ENCODE measurements around the gene CFAP119.

Gene CFAP119

DNA sequence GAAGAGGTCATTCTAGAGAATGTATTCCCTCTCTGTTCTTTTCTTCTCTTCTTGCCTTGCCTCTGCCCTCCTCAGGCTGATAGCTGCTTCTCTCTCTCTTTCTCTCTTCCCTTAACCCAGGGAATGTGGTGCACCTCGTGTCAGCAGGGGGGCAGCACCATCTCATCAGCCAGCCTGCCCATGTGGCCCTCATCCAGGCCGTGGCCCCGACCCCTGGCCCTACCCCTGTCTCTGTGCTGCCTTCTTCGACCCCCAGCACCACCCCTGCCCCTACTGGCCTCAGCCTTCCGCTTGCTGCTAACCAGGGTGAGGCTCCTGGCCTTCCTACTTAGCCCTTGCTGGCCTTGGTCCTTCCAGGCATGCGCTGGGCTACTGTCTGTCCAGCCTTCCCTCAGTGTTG is 39.4 kb downstream of the CFAP119 start:
- Histone ChIP-seq H3K9me3 (ENCODE audit: low read length) (no peaks in the 10 kb centered on the region), H3F3A (ENCODE audit: insufficient read depth, low read length) (no peaks in the 10 kb centered on the region), H3K9ac (ENCODE audit: low read length) (no peak overlapping the region), H3K27ac (ENCODE audit: low read depth, low read length, poor library complexity, severe bottlenecking) (no peak overlapping the region), H3K9me2 (ENCODE audit: low read depth, low read length) (no peaks in the 10 kb centered on the region), H3K79me2 (ENCODE audit: insufficient read depth, low read length) (no peaks in the 10 kb centered on the region), H2AFZ (ENCODE audit: low read length) (no peak overlapping the region), H3K4me3 (ENCODE audit: low read depth, low read length, poor library complexity, severe bottlenecking) (no peak overlapping the region), H3K4me2 (ENCODE audit: low read length) (no peak overlapping the region), H3K36me3 (ENCODE audit: insufficient read depth, low read length) (peaks cover 95% of the 10 kb centered on the region), H3K27me3 (ENCODE audit: insufficient read depth, low read length) (no peaks in the 10 kb centered on the region), H3K4me1 (ENCODE audit: insufficient read depth, low read length, severe bottlenecking) (no peaks in the 10 kb centered on the region), H4K20me1 (ENCODE audit: insufficient read depth, low read length) (no peaks in the 10 kb centered on the region)
- TF ChIP-seq, protein P1, sequence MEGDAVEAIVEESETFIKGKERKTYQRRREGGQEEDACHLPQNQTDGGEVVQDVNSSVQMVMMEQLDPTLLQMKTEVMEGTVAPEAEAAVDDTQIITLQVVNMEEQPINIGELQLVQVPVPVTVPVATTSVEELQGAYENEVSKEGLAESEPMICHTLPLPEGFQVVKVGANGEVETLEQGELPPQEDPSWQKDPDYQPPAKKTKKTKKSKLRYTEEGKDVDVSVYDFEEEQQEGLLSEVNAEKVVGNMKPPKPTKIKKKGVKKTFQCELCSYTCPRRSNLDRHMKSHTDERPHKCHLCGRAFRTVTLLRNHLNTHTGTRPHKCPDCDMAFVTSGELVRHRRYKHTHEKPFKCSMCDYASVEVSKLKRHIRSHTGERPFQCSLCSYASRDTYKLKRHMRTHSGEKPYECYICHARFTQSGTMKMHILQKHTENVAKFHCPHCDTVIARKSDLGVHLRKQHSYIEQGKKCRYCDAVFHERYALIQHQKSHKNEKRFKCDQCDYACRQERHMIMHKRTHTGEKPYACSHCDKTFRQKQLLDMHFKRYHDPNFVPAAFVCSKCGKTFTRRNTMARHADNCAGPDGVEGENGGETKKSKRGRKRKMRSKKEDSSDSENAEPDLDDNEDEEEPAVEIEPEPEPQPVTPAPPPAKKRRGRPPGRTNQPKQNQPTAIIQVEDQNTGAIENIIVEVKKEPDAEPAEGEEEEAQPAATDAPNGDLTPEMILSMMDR (IDR thresholded peaks at IDR 0.05; ENCODE audit: low read length): no peak
- no peak for TF ChIP-seq EZH2 (IDR thresholded peaks at IDR 0.05; ENCODE audit: borderline replicate concordance, low read length)

DNA sequence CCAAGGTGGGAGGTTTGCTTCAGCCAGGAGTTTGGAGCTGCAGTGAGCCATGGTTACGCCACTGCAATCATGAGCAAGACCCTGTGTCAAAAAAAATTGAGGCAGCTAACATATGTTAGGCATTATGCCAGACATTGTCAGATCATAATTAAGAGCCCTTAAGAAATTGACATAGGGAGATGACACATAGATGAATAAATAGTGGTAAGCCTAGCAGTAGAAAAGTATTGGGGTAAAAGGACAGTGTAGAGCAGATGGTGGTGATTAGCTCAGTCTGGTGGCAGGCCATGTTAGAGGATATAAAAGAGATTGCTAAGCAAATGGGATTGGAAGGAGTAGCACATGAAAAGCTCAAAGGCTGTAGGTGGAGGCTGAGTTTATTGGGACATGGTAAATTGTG is 40.3 kb downstream of the CFAP119 start:
- H3K9me2 ChIP-seq (ENCODE audit: low read depth, low read length): no peaks in the 10 kb centered on the region
- H3K36me3 ChIP-seq (ENCODE audit: insufficient read depth, low read length): peaks cover 95% of the 10 kb centered on the region
- TF ChIP-seq EZH2 (IDR thresholded peaks at IDR 0.05; ENCODE audit: borderline replicate concordance, low read length): no peak
- TF ChIP-seq, protein P1 (IDR thresholded peaks at IDR 0.05; ENCODE audit: low read length): no peak
- H3K79me2 ChIP-seq (ENCODE audit: insufficient read depth, low read length): peaks cover 2% of the 10 kb centered on the region; the same call in 1 of the 2 replicates
- H2AFZ ChIP-seq (ENCODE audit: low read length): no peak overlapping the region
- no peak overlapping the region for H3K4me3 ChIP-seq (ENCODE audit: low read depth, low read length, poor library complexity, severe bottlenecking)
- H3K27me3 ChIP-seq (ENCODE audit: insufficient read depth, low read length): no peaks in the 10 kb centered on the region
- H3K27ac ChIP-seq (ENCODE audit: low read depth, low read length, poor library complexity, severe bottlenecking): no peak overlapping the region
- no peaks in the 10 kb centered on the region for H4K20me1 ChIP-seq (ENCODE audit: insufficient read depth, low read length)
- H3F3A ChIP-seq (ENCODE audit: insufficient read depth, low read length): no peaks in the 10 kb centered on the region
- H3K4me1 ChIP-seq (ENCODE audit: insufficient read depth, low read length, severe bottlenecking): no peaks in the 10 kb centered on the region
- no peak overlapping the region for H3K9ac ChIP-seq (ENCODE audit: low read length)
- H3K4me2 ChIP-seq (ENCODE audit: low read length): no peak overlapping the region
- no peaks in the 10 kb centered on the region for H3K9me3 ChIP-seq (ENCODE audit: low read length)

DNA sequence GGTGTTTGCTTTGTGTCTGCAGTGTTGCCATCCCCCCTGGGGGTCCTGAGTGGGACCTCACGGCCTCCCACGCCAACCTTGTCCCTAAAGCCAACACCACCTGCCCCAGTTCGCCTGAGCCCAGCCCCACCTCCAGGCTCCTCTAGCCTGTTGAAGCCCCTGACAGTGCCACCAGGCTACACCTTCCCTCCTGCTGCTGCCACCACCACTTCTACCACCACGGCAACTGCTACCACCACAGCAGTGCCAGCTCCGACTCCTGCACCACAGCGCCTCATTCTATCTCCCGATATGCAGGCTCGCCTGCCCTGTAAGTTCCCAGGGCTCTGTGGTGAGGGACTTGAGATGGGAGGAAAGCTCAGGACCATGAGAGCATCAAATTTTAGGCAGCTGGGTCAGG is 40.7 kb downstream of the CFAP119 start:
- no peaks in the 10 kb centered on the region for H4K20me1 ChIP-seq (ENCODE audit: insufficient read depth, low read length)
- TF ChIP-seq, protein P1 (IDR thresholded peaks at IDR 0.05; ENCODE audit: low read length): no peak
- TF ChIP-seq EZH2 (IDR thresholded peaks at IDR 0.05; ENCODE audit: borderline replicate concordance, low read length): no peak
- H3K9me2 ChIP-seq (ENCODE audit: low read depth, low read length): no peaks in the 10 kb centered on the region
- H3K9ac ChIP-seq (ENCODE audit: low read length): no peak overlapping the region
- H3K27me3 ChIP-seq (ENCODE audit: insufficient read depth, low read length): no peaks in the 10 kb centered on the region
- peaks cover 2% of the 10 kb centered on the region; the same call in 1 of the 2 replicates for H3K79me2 ChIP-seq (ENCODE audit: insufficient read depth, low read length)
- no peak overlapping the region for H3K27ac ChIP-seq (ENCODE audit: low read depth, low read length, poor library complexity, severe bottlenecking)
- H3K4me1 ChIP-seq (ENCODE audit: insufficient read depth, low read length, severe bottlenecking): no peaks in the 10 kb centered on the region
- H3K4me2 ChIP-seq (ENCODE audit: low read length): no peak overlapping the region
- H2AFZ ChIP-seq (ENCODE audit: low read length): no peak overlapping the region
- H3K36me3 ChIP-seq (ENCODE audit: insufficient read depth, low read length): peaks cover 96% of the 10 kb centered on the region
- H3K4me3 ChIP-seq (ENCODE audit: low read depth, low read length, poor library complexity, severe bottlenecking): no peak overlapping the region
- H3F3A ChIP-seq (ENCODE audit: insufficient read depth, low read length): no peaks in the 10 kb centered on the region
- no peaks in the 10 kb centered on the region for H3K9me3 ChIP-seq (ENCODE audit: low read length)

Measured in OCI-LY1 (cell line).